K562 (cell line): ENCODE measurements around the gene LHPP. TPM values are rescaled to one million over a fixed set of nuclear protein-coding genes. Genes with fewer than 3 reads are reported as not detected.
A peak's percentile ranks its signal among the peaks of the same experiment; 100 is the strongest.
"Not testable (repeated sequence)": the region's sequence is repeated elsewhere in the genome, so short reads cannot be mapped to it uniquely, and the experiment has no call there.

Experiments
- ATAC-seq: fragments of 200-7000 bp; cut with Tn5 transposase; 3 replicates; pipeline ENCODE4 v1.9.1; 2020; ENCODE audit warnings: moderate library complexity
- BruUV-seq: library from RNA; stranded (reverse); fragments of 400-500 nt; replicated peaks from 2 replicates; lab custom pipeline; 2021; lab: Mats Ljungman, UMichigan
- CTCF ChIA-PET: fragments of 300-600 bp; formaldehyde crosslinking; extraction: SDS; loops from one replicate; lab custom pipeline; 2021; ENCODE audit warnings: low intra/inter-chr PET ratio; lab: Yijun Ruan, JAX
- POLR2A ChIA-PET: fragments of 300-600, 350-650 bp; sonication (Branson Sonifier 250); formaldehyde crosslinking; extraction: SDS; loops from one replicate; lab custom pipeline; 2021; ENCODE audit warnings: antibody characterized with exemption, inconsistent platforms; lab: Yijun Ruan, JAX
- DNase-seq, 4 experiments: peaks; one replicate each; pipeline versions ENCODE4 v3.0.0 to v3.0.0-alpha.2; 2011 to 2018; ENCODE audit warnings: low spot score in 3 of 4, mixed read lengths in 3 of 4; ENCODE audit errors: extremely low read depth in 1 of 4
- FAIRE-seq: peaks from 2 replicates; lab custom pipeline; 2011; peaks lifted over from hg19 to GRCh38; lab: Jason Lieb, UNC
- H2AFZ ChIP-seq: 2 replicates; pipeline ENCODE4 v1.6.0; 2011; ENCODE audit warnings: low read depth, low read length, control low read depth, inconsistent platforms
- H3K27ac ChIP-seq: fragments of 200-600 bp; 3 replicates; pipeline ENCODE4 v1.8.0; 2011; ENCODE audit warnings: low read depth, mild to moderate bottlenecking, control low read depth, inconsistent platforms, low read length, moderate library complexity, mixed read lengths; ENCODE audit errors: extremely low read depth
- H3K27me3 ChIP-seq, 2 experiments: fragments of 300-600 bp in 1 of 2; 2 replicates in 1 of 2; 3 replicates in 1 of 2; pipeline versions ENCODE4 v1.6.0 to v1.8.0; 2011; ENCODE audit warnings: inconsistent platforms in 2 of 2, low read length in 2 of 2, mild to moderate bottlenecking in 1 of 2, mixed read lengths in 1 of 2, moderate library complexity in 1 of 2; ENCODE audit not compliant: control insufficient read depth in 2 of 2, insufficient read depth in 2 of 2
- H3K36me3 ChIP-seq: fragments of 300-600 bp; 3 replicates; pipeline ENCODE4 v1.8.0; 2011; ENCODE audit warnings: mild to moderate bottlenecking, low read length, inconsistent platforms; ENCODE audit not compliant: control insufficient read depth, insufficient read depth
- H3K4me1 ChIP-seq, 2 experiments: fragments of 200-600 bp in 1 of 2; replicated peaks in 1 of 2; 2 replicates in 1 of 2; 3 replicates in 1 of 2; pipeline versions ENCODE4 v1.5.1 to v1.8.0; 2011; ENCODE audit warnings: inconsistent platforms in 2 of 2, low read length in 2 of 2, mild to moderate bottlenecking in 1 of 2, mixed read lengths in 1 of 2, moderate library complexity in 1 of 2; ENCODE audit not compliant: control insufficient read depth in 2 of 2, insufficient read depth in 2 of 2
- H3K4me2 ChIP-seq: 2 replicates; pipeline ENCODE4 v1.6.1; 2011; ENCODE audit warnings: low read length, control low read depth, inconsistent platforms, mixed read lengths; ENCODE audit not compliant: insufficient read depth
- H3K4me3 ChIP-seq: fragments of 200-600 bp; sonication (generic), shearing (Covaris generic); 2 replicates; pipeline ENCODE4 v1.5.1; 2016; ENCODE audit warnings: control low read depth, inconsistent platforms
- H3K79me2 ChIP-seq: fragments of 200-600 bp; 3 replicates; pipeline ENCODE4 v1.8.0; 2011; ENCODE audit warnings: low read length, inconsistent platforms; ENCODE audit not compliant: control insufficient read depth, insufficient read depth
- H3K9ac ChIP-seq, 2 experiments: 2 replicates each; pipeline versions ENCODE4 v1.6.0 to v1.6.1; 2011; ENCODE audit warnings: low read depth in 2 of 2, low read length in 2 of 2, control low read depth in 1 of 2, inconsistent platforms in 1 of 2, mild to moderate bottlenecking in 1 of 2, mixed read lengths in 1 of 2; ENCODE audit not compliant: insufficient read depth in 1 of 2
- H3K9me1 ChIP-seq: one replicate; pipeline ENCODE4 v1.6.0; 2011; ENCODE audit warnings: inconsistent platforms, mild to moderate bottlenecking, low read length, moderate library complexity; ENCODE audit not compliant: control insufficient read depth, insufficient read depth
- H3K9me3 ChIP-seq: replicated peaks from 2 replicates; pipeline ENCODE4 v1.5.1; 2011; ENCODE audit warnings: low read depth, low read length, inconsistent platforms; ENCODE audit not compliant: control insufficient read depth, insufficient read depth
- H4K20me1 ChIP-seq: replicated peaks from 2 replicates; pipeline ENCODE4 v1.6.1; 2011; ENCODE audit warnings: low read length, inconsistent platforms, mixed read lengths; ENCODE audit not compliant: control insufficient read depth, insufficient read depth
- ARID2 ChIP-seq: fragments of 450-650 bp; IDR thresholded peaks from 2 replicates; pipeline ENCODE4 v1.6.1; 2017; ENCODE audit warnings: antibody characterized with exemption, mild to moderate bottlenecking
- CBFA2T3 ChIP-seq: fragments of 450-650 bp; IDR thresholded peaks from 2 replicates; pipeline ENCODE4 v1.6.1; 2017
- NFIX ChIP-seq: fragments of 250-450 bp; sonication (Bioruptor Pico); IDR thresholded peaks from 2 replicates; pipeline ENCODE4 v1.4.0; 2020; ENCODE audit warnings: low read depth, mild to moderate bottlenecking, moderate library complexity
- RERE ChIP-seq: sonication (generic); formaldehyde crosslinking; IDR thresholded peaks from 2 replicates; pipeline ENCODE4 v1.8.0; 2023; ENCODE audit warnings: missing genetic modification reagents, mild to moderate bottlenecking, borderline replicate concordance
- RNF2 ChIP-seq: sonication (generic); IDR thresholded peaks from 2 replicates; pipeline ENCODE4 v1.6.1; 2016
- SMARCA5 ChIP-seq: fragments of 450-650 bp; IDR thresholded peaks from 2 replicates; pipeline ENCODE4 v1.6.1; 2016
- SREBF2 ChIP-seq: sonication (generic); formaldehyde crosslinking; IDR thresholded peaks from 2 replicates; pipeline ENCODE4 v1.4.0; 2020; ENCODE audit warnings: mild to moderate bottlenecking, missing genetic modification reagents
- ZNF121 ChIP-seq: sonication (generic); formaldehyde crosslinking; conservative IDR thresholded peaks from 2 replicates; pipeline ENCODE4 v1.8.0; 2022; ENCODE audit warnings: missing genetic modification reagents
- ZNF175 ChIP-seq: fragments of 200-800 bp; sonication (Bioruptor generic); IDR thresholded peaks from 2 replicates; pipeline ENCODE4 v1.6.1; 2016; ENCODE audit warnings: low read depth, mild to moderate bottlenecking, missing genetic modification characterization, missing compliant biosample characterization
- ZNF3 ChIP-seq: fragments of 250-450 bp; sonication (Bioruptor Pico); IDR thresholded peaks from 2 replicates; pipeline ENCODE4 v1.5.0; 2021; ENCODE audit warnings: mild to moderate bottlenecking, moderate library complexity
- ZNF561 ChIP-seq: fragments of 450-650 bp; formaldehyde crosslinking; conservative IDR thresholded peaks from 2 replicates; pipeline ENCODE4 v1.4.0; 2020; ENCODE audit warnings: mild to moderate bottlenecking, moderate library complexity
- WGBS: fragments of 100-300 bp; shearing (Covaris generic); methylation state at CpG from one replicate; pipeline ENCODE4 v1.1.6; 2016; ENCODE audit warnings: low coverage, mixed read lengths; ENCODE audit not compliant: insufficient coverage; ENCODE audit errors: missing lambda C conversion rate; 5-methylcytosine and 5-hydroxymethylcytosine counted together
- in situ Hi-C: fragments of 300-500 bp; cut with MboI; formaldehyde crosslinking; loops from 4 replicates; pipeline ENCODE4 v1.15.0; 2018; ENCODE audit warnings: inconsistent platforms, mixed read lengths
- intact Hi-C: fragments of 100-400 bp; cut with micrococcal nuclease; formaldehyde crosslinking; loops from 2 replicates; pipeline ENCODE4 v1.14.2; 2022
- polyA plus RNA-seq, 8 experiments: library from polyadenylated mRNA; depleted of rRNA in 4 of 8; stranded (reverse) in 5 of 8; unstranded in 3 of 8; fragments of >200 nt; fragmentation: Nextera tagmentation in 2 of 8; fragmentation: Illumina TruSeq in 1 of 8; extraction: Ambion mirVana in 2 of 8; extraction: Trizol in 1 of 8; gene quantifications; 2 replicates each; pipeline versions ENCODE4 v1.2.1 to v1.2.3, GENCODE V29; 2011 to 2014; ENCODE audit warnings: inconsistent platforms in 1 of 8, missing spikeins in 1 of 8
- total RNA-seq, 7 experiments: library from RNA; depleted of rRNA in 6 of 7; stranded (reverse); fragments of >200 nt in 6 of 7; fragmentation: Illumina TruSeq in 2 of 7; extraction: Trizol in 2 of 7; gene quantifications; 2 replicates each; pipeline versions ENCODE4 v1.2.1 to v1.2.3, GENCODE V29; 2011 to 2021; ENCODE audit warnings: low replicate concordance in 1 of 7

The LHPP gene
- total and polyA plus RNA-seq, 9 of the 15 experiments (the other 6 are each of a cell fraction or from before 2014, with no cell fraction given), result 0.34 to 7.4 (median 3.0) TPM

- H3K9me1 ChIP-seq, H3K4me3 ChIP-seq, intact Hi-C loops, H3K79me2 ChIP-seq, FAIRE-seq, BruUV-seq, H2AFZ ChIP-seq, ATAC-seq, DNase-seq, H3K27ac ChIP-seq, POLR2A ChIA-PET, H3K9ac ChIP-seq, H3K9me3 ChIP-seq, in situ Hi-C loops, H3K36me3 ChIP-seq, H3K27me3 ChIP-seq, H3K4me2 ChIP-seq, H4K20me1 ChIP-seq, CTCF ChIA-PET, H3K4me1 ChIP-seq: not testable (repeated sequence)
- WGBS, result 40% methylated on average over 2 of the region's 4 CpGs
- TF ChIP-seq ZNF121 (CRISPR knock-in tag), result peak; percentile 58; the same call in 1 of the 2 replicates
Measured at GRCh38 chr10:124435683-124436082, 25.9 kb upstream of the LHPP start.

DNA sequence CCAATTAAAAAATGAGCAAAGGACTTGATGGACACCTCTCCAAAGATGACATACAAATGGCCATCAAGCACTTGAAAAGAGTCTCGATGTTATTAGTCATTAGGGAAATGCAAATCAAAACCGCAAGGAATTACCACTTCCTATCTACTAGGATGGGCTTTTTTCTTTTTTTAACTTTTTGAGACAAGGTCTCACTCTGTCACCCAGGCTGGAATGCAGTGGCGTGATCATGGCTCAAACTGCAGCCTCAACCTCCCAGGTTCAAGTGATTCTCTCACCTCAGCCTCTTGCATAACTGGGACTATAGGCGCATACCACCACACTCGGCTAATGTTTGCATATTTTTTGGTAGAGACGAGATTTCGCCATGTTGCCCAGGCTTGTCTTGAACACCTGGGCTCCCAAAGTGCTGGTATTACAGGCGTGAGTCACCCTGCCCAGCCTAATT lies 25.4 kb upstream of the LHPP start:
- Histone ChIP-seq H3K9ac (no peak overlapping the region), H3K79me2 (no peaks in the 10 kb centered on the region), H3K27ac (no peak overlapping the region), H4K20me1 (no peaks in the 10 kb centered on the region), H3K27me3 (no peaks in the 10 kb centered on the region), H3K9me1 (no peaks in the 10 kb centered on the region), H3K4me3 (no peak overlapping the region), H3K4me1 (no peaks in the 10 kb centered on the region; a peak in 1 of 5 replicates), H3K4me2 (no peak overlapping the region), H2AFZ (no peak overlapping the region), H3K9me3 (no peaks in the 10 kb centered on the region), H3K36me3 (no peaks in the 10 kb centered on the region)
- no peak for FAIRE-seq
- POLR2A ChIA-PET, result no interaction called here
- in situ Hi-C loops, result no loop called here
- BruUV-seq, result no TSS peak
- CTCF ChIA-PET, result no interaction called here
- no peak for DNase-seq
- WGBS, result 45% methylated on average over 8 of the region's 8 CpGs
- ATAC-seq, result no peak
- intact Hi-C loops, result no loop called here
- TF ChIP-seq ZNF3 (CRISPR knock-in tag) (no peak), RNF2 (no peak), SMARCA5 (no peak), SREBF2 (CRISPR knock-in tag) (no peak), ZNF561 (no peak), ARID2 (no peak), CBFA2T3 (no peak), ZNF175 (CRISPR knock-in tag) (no peak), RERE (no peak), NFIX (CRISPR knock-in tag) (no peak)
